ENCODE results near the gene EPX.
A peak's percentile ranks its signal among the peaks of the same experiment; 100 is the strongest.
"Not testable (repeated sequence)": the region's sequence is repeated elsewhere in the genome, so short reads cannot be mapped to it uniquely, and the experiment has no call there.

EPX gene

GRCh38 chr17:58192612-58193011, at the start of gene EPX:
Gene EPX, plus strand, starts transcription at chr17:58192726. Its CDS starts 121 bp downstream, at chr17:58192847.
- no peak for DNase-seq (ENCODE audit: low spot score)

- not testable (repeated sequence) for DNase-seq (ENCODE audit: low spot score)
Observed at GRCh38 chr17:58143335-58143734, 49.2 kb upstream of the EPX start.

GRCh38 chr17:58144801-58145200, 47.7 kb upstream of the EPX start:
- no peak for DNase-seq (ENCODE audit: low spot score)

GRCh38 chr17:58147930-58148434, 44.5 kb upstream of the EPX start, which contains the start of gene OR4D1:
Gene OR4D1, plus strand, starts transcription at chr17:58148384. Its CDS starts 6,770 bp downstream, at chr17:58155154.
- DNase-seq (ENCODE audit: low spot score): no peak

GRCh38 chr17:58148609-58149008, 43.9 kb upstream of the EPX start:
- no peak for DNase-seq (ENCODE audit: low spot score)

- DNase-seq (ENCODE audit: low spot score): no peak
Observed at GRCh38 chr17:58150394-58150793, 42.1 kb upstream of the EPX start.

- no peak for DNase-seq (ENCODE audit: low spot score)
Observed at GRCh38 chr17:58153046-58153445, 39.5 kb upstream of the EPX start.

GRCh38 chr17:58153671-58154070, 38.9 kb upstream of the EPX start:
- DNase-seq (ENCODE audit: low spot score): no peak

- DNase-seq (ENCODE audit: low spot score): peak; percentile 1
Observed at GRCh38 chr17:58156839-58157803, 35.4 kb upstream of the EPX start.

- no peak for DNase-seq (ENCODE audit: low spot score)
Observed at GRCh38 chr17:58158181-58158580, 34.3 kb upstream of the EPX start.

GRCh38 chr17:58161566-58161965, 31.0 kb upstream of the EPX start:
- DNase-seq (ENCODE audit: low spot score): no peak

GRCh38 chr17:58165981-58166380, 26.5 kb upstream of the EPX start:
- DNase-seq (ENCODE audit: low spot score): no peak

GRCh38 chr17:58166682-58167081, 25.8 kb upstream of the EPX start, which contains the start of gene OR4D2:
Gene OR4D2, plus strand, starts transcription at chr17:58166982. Its CDS starts 2,674 bp downstream, at chr17:58169656.
- DNase-seq (ENCODE audit: low spot score): no peak

- no peak for DNase-seq (ENCODE audit: low spot score)
Observed at GRCh38 chr17:58170622-58171021, 21.9 kb upstream of the EPX start.

- DNase-seq (ENCODE audit: low spot score): peak; percentile 24
Observed at GRCh38 chr17:58172369-58173071, 20.0 kb upstream of the EPX start.

- no peak for DNase-seq (ENCODE audit: low spot score)
Observed at GRCh38 chr17:58174871-58175270, 17.7 kb upstream of the EPX start.

- no peak for DNase-seq (ENCODE audit: low spot score)
Observed at GRCh38 chr17:58176200-58176599, 16.3 kb upstream of the EPX start.

GRCh38 chr17:58181796-58182195, 10.7 kb upstream of the EPX start:
- DNase-seq (ENCODE audit: low spot score): no peak

GRCh38 chr17:58183514-58183913, 9.0 kb upstream of the EPX start:
- no peak for DNase-seq (ENCODE audit: low spot score)

GRCh38 chr17:58184308-58184985, 8.1 kb upstream of the EPX start:
- DNase-seq (ENCODE audit: low spot score): no peak

- DNase-seq (ENCODE audit: low spot score): no peak
Observed at GRCh38 chr17:58184986-58185761, 7.4 kb upstream of the EPX start.
